Activated CD8-positive, alpha-beta memory T cell treated with anti-CD3 and anti-CD28 coated beads for 36 hours (primary cell): ENCODE results near the gene NT5C. TPM values are rescaled to one million over a fixed set of nuclear protein-coding genes. Genes with fewer than 3 reads are reported as not detected.

ENCODE experiments used
- CTCF ChIA-PET: fragments of 350-600 bp; sonication (Branson Sonifier 250); formaldehyde crosslinking; loops from one replicate; lab custom pipeline; 2021; ENCODE audit warnings: antibody characterized with exemption; lab: Charles Lee
- POLR2A ChIA-PET: fragments of 350-600 bp; sonication (Branson Sonifier 250); formaldehyde crosslinking; loops from one replicate; lab custom pipeline; 2021; ENCODE audit warnings: antibody characterized with exemption; lab: Charles Lee
- total RNA-seq, 2 experiments: library from RNA; stranded (reverse); gene quantifications; one replicate each; pipeline ENCODE4 v1.2.3, GENCODE V29; 2021

The NT5C gene
- total RNA-seq, 2 experiments from 2014 or later = 77.0 to 81.4 TPM

GRCh38 chr17:75109407-75110233 is 21.9 kb downstream of the NT5C start, which contains the start of gene ARMC7:
ARMC7 (plus strand) TSS chr17:75109969; CDS start chr17:75110289, 320 bp downstream.
- ChIA-PET POLR2A (interaction anchor here (0.6 to 1.8 kb wide), 5 partner anchors 14 to 74 kb away, joined by 3 to 6 read pairs (median 5); no protein-coding TSS in a partner anchor), CTCF (interaction anchor here (0.6 to 3.6 kb wide), 6 partner anchors 22 to 303 kb away, joined by 3 to 15 read pairs (median 3); partner anchors contain the start of gene NT5C)

- CTCF ChIA-PET = interaction anchor here (0.6 to 3.6 kb wide), 5 partner anchors 93 to 304 kb away, joined by 3 to 15 read pairs (median 3); no protein-coding TSS in a partner anchor
- POLR2A ChIA-PET = interaction anchor here (0.6 to 0.9 kb wide), 2 partner anchors 21 to 75 kb away, joined by 3 to 5 read pairs; no protein-coding TSS in a partner anchor
Measured at GRCh38 chr17:75109046-75109406, 22.5 kb downstream of the NT5C start.

- POLR2A ChIA-PET = no interaction called here
- CTCF ChIA-PET = interaction anchor here (0.6 kb wide), 1 partner anchor 702 kb away, joined by 3 read pairs; no protein-coding TSS in a partner anchor
Measured at GRCh38 chr17:75108193-75108592, 23.3 kb downstream of the NT5C start.

- ChIA-PET CTCF (interaction anchor here (0.6 to 1.6 kb wide), 9 partner anchors 9 to 145 kb away, joined by 3 to 7 read pairs (median 3); partner anchors contain the start of gene SLC16A5), POLR2A (no interaction called here)
Measured at GRCh38 chr17:75105126-75106080, 26.1 kb downstream of the NT5C start.

GRCh38 chr17:75103601-75104554 is 27.7 kb downstream of the NT5C start:
- ChIA-PET POLR2A (interaction anchor here (1.0 kb wide), 1 partner anchor 10 kb away, joined by 3 read pairs; no protein-coding TSS in a partner anchor), CTCF (interaction anchor here (1.1 kb wide), 1 partner anchor 11 kb away, joined by 4 read pairs; no protein-coding TSS in a partner anchor)

GRCh38 chr17:75102385-75102821 is 29.1 kb downstream of the NT5C start:
- CTCF ChIA-PET = interaction anchor here (0.9 kb wide), 1 partner anchor 56 kb away, joined by 3 read pairs; the partner anchor contains the start of gene ATP5PD

GRCh38 chr17:75099881-75100595 is 31.5 kb downstream of the NT5C start:
- CTCF ChIA-PET = interaction anchor here (0.8 kb wide), 1 partner anchor 28 kb away, joined by 3 read pairs; no protein-coding TSS in a partner anchor
- POLR2A ChIA-PET = no interaction called here

More at GRCh38 chr17:75102385-75102821, 29.1 kb downstream of the NT5C start:
- POLR2A ChIA-PET = interaction anchor here (0.6 kb wide), 1 partner anchor 128 kb away, joined by 4 read pairs; no protein-coding TSS in a partner anchor

- ChIA-PET POLR2A (no interaction called here), CTCF (no interaction called here)
Measured at GRCh38 chr17:75098861-75099260, 32.7 kb downstream of the NT5C start.

- POLR2A ChIA-PET = no interaction called here
- CTCF ChIA-PET = no interaction called here
Measured at GRCh38 chr17:75097865-75098264, 33.7 kb downstream of the NT5C start.

GRCh38 chr17:75096082-75096625 is 35.4 kb downstream of the NT5C start:
- CTCF ChIA-PET = interaction anchor here (0.5 to 3.1 kb wide), 2 partner anchors 19 to 89 kb away, joined by 3 to 9 read pairs; no protein-coding TSS in a partner anchor
- POLR2A ChIA-PET = interaction anchor here (1.4 kb wide), 1 partner anchor 14 kb away, joined by 5 read pairs; the partner anchor contains the start of gene ARMC7

- CTCF ChIA-PET = interaction anchor here (0.6 to 3.1 kb wide), 2 partner anchors 20 to 27 kb away, joined by 4 to 9 read pairs; no protein-coding TSS in a partner anchor
- POLR2A ChIA-PET = interaction anchor here (0.6 to 1.4 kb wide), 2 partner anchors 15 to 129 kb away, joined by 5 read pairs; partner anchors contain the start of gene ARMC7
Measured at GRCh38 chr17:75094871-75095399, 36.6 kb downstream of the NT5C start.

GRCh38 chr17:75093548-75094158 is 37.9 kb downstream of the NT5C start:
- ChIA-PET POLR2A (no interaction called here), CTCF (interaction anchor here (0.6 kb wide), 1 partner anchor 78 kb away, joined by 4 read pairs; no protein-coding TSS in a partner anchor)

GRCh38 chr17:75091855-75092327 is 39.7 kb downstream of the NT5C start:
- ChIA-PET POLR2A (no interaction called here), CTCF (no interaction called here)

GRCh38 chr17:75090871-75091854 is 40.4 kb downstream of the NT5C start:
- POLR2A ChIA-PET = interaction anchor here (0.5 kb wide), 1 partner anchor 89 kb away, joined by 5 read pairs; no protein-coding TSS in a partner anchor

More at GRCh38 chr17:75090871-75091854, 40.4 kb downstream of the NT5C start:
- CTCF ChIA-PET = interaction anchor here (1.1 kb wide), 1 partner anchor 23 kb away, joined by 5 read pairs; no protein-coding TSS in a partner anchor
